Measurements from ENCODE around the gene TPPP2.

DNA sequence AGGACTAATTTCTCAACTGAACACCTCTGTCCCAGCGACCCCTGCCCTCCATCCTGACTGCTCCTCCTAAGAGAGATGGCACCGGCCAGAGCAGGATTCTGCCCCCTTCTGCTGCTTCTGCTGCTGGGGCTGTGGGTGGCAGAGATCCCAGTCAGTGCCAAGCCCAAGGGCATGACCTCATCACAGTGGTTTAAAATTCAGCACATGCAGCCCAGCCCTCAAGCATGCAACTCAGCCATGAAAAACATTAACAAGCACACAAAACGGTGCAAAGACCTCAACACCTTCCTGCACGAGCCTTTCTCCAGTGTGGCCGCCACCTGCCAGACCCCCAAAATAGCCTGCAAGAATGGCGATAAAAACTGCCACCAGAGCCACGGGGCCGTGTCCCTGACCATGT is 12.9 kb downstream of the TPPP2 start:
- no peak for TF ChIP-seq EZH2 (IDR thresholded peaks at IDR 0.05; ENCODE audit: borderline replicate concordance, low read length)
- no peak for TF ChIP-seq CTCF (IDR thresholded peaks at IDR 0.05; ENCODE audit: low read length)

Data from OCI-LY1 (cell line).